ENCODE measurements around the gene DDX1. TPM values are rescaled to one million over a fixed set of nuclear protein-coding genes. Genes with fewer than 3 reads are reported as not detected.

Gene DDX1
- polyA plus RNA-seq, 2 donors = 40.8 to 70.0 TPM

GRCh38 chr2:15631883-15632282 is 40.2 kb downstream of the DDX1 start:
- H3K4me3 ChIP-seq (ENCODE audit: low read depth in 1 of 2, low read length in 2 of 2) = no peak overlapping the region
- H3K4me1 ChIP-seq (ENCODE audit: control insufficient read depth in 2 of 2, insufficient read depth in 2 of 2, low read length in 1 of 2) = no peaks in the 10 kb centered on the region
- H3K36me3 ChIP-seq (ENCODE audit: control insufficient read depth in 2 of 2, insufficient read depth in 2 of 2, low read length in 1 of 2) = peaks cover 2 to 12% of the 10 kb centered on the region in 2 donors
- no peak overlapping the region for H3K27ac ChIP-seq (ENCODE audit: low read depth in 2 of 2, low read length in 1 of 2)
- no peaks in the 10 kb centered on the region for H3K9me3 ChIP-seq (ENCODE audit: control insufficient read depth in 2 of 2, insufficient read depth in 1 of 2, low read depth in 1 of 2, low read length in 1 of 2)
- no peaks in the 10 kb centered on the region for H3K27me3 ChIP-seq (ENCODE audit: control insufficient read depth in 1 of 2, insufficient read depth in 2 of 2, low read length in 2 of 2)

GRCh38 chr2:15633043-15633970 is 41.6 kb downstream of the DDX1 start:
- Histone ChIP-seq H3K9me3 (ENCODE audit: control insufficient read depth in 2 of 2, insufficient read depth in 1 of 2, low read depth in 1 of 2, low read length in 1 of 2) (no peaks in the 10 kb centered on the region), H3K4me3 (ENCODE audit: low read depth in 1 of 2, low read length in 2 of 2) (no peak overlapping the region), H3K4me1 (ENCODE audit: control insufficient read depth in 2 of 2, insufficient read depth in 2 of 2, low read length in 1 of 2) (no peaks in the 10 kb centered on the region), H3K36me3 (ENCODE audit: control insufficient read depth in 2 of 2, insufficient read depth in 2 of 2, low read length in 1 of 2) (peaks cover 2 to 12% of the 10 kb centered on the region in 2 donors), H3K27me3 (ENCODE audit: control insufficient read depth in 1 of 2, insufficient read depth in 2 of 2, low read length in 2 of 2) (no peaks in the 10 kb centered on the region), H3K27ac (ENCODE audit: low read depth in 2 of 2, low read length in 1 of 2) (no peak overlapping the region)
- 74 to 80% methylated on average over 4 of the region's 4 CpGs for WGBS, 2 donors

GRCh38 chr2:15633971-15634346 is 42.3 kb downstream of the DDX1 start:
- 81 to 86% methylated on average over 3 of the region's 3 CpGs for WGBS, 2 donors
- Histone ChIP-seq H3K36me3 (ENCODE audit: control insufficient read depth in 2 of 2, insufficient read depth in 2 of 2, low read length in 1 of 2) (peaks cover 2 to 12% of the 10 kb centered on the region in 2 donors), H3K27me3 (ENCODE audit: control insufficient read depth in 1 of 2, insufficient read depth in 2 of 2, low read length in 2 of 2) (no peaks in the 10 kb centered on the region), H3K27ac (ENCODE audit: low read depth in 2 of 2, low read length in 1 of 2) (no peak overlapping the region), H3K9me3 (ENCODE audit: control insufficient read depth in 2 of 2, insufficient read depth in 1 of 2, low read depth in 1 of 2, low read length in 1 of 2) (no peaks in the 10 kb centered on the region), H3K4me3 (ENCODE audit: low read depth in 1 of 2, low read length in 2 of 2) (no peak overlapping the region), H3K4me1 (ENCODE audit: control insufficient read depth in 2 of 2, insufficient read depth in 2 of 2, low read length in 1 of 2) (no peaks in the 10 kb centered on the region)

GRCh38 chr2:15634846-15635490 is 43.3 kb downstream of the DDX1 start:
- 28 to 34% methylated on average over 1 of the region's 1 CpG for WGBS, 2 donors
- H3K9me3 ChIP-seq (ENCODE audit: control insufficient read depth in 2 of 2, insufficient read depth in 1 of 2, low read depth in 1 of 2, low read length in 1 of 2) = no peaks in the 10 kb centered on the region
- no peaks in the 10 kb centered on the region for H3K27me3 ChIP-seq (ENCODE audit: control insufficient read depth in 1 of 2, insufficient read depth in 2 of 2, low read length in 2 of 2)
- no peak overlapping the region for H3K27ac ChIP-seq (ENCODE audit: low read depth in 2 of 2, low read length in 1 of 2)
- H3K4me3 ChIP-seq (ENCODE audit: low read depth in 1 of 2, low read length in 2 of 2) = no peak overlapping the region
- H3K4me1 ChIP-seq (ENCODE audit: control insufficient read depth in 2 of 2, insufficient read depth in 2 of 2, low read length in 1 of 2) = no peaks in the 10 kb centered on the region
- H3K36me3 ChIP-seq (ENCODE audit: control insufficient read depth in 2 of 2, insufficient read depth in 2 of 2, low read length in 1 of 2) = peaks cover 2 to 12% of the 10 kb centered on the region in 2 donors

GRCh38 chr2:15636972-15637785 is 45.5 kb downstream of the DDX1 start:
- Histone ChIP-seq H3K27me3 (ENCODE audit: control insufficient read depth in 1 of 2, insufficient read depth in 2 of 2, low read length in 2 of 2) (no peaks in the 10 kb centered on the region), H3K4me3 (ENCODE audit: low read depth in 1 of 2, low read length in 2 of 2) (no peak overlapping the region), H3K36me3 (ENCODE audit: control insufficient read depth in 2 of 2, insufficient read depth in 2 of 2, low read length in 1 of 2) (peaks cover 2 to 12% of the 10 kb centered on the region in 2 donors), H3K27ac (ENCODE audit: low read depth in 2 of 2, low read length in 1 of 2) (no peak overlapping the region), H3K9me3 (ENCODE audit: control insufficient read depth in 2 of 2, insufficient read depth in 1 of 2, low read depth in 1 of 2, low read length in 1 of 2) (peaks cover 0 to 2% of the 10 kb centered on the region in 2 donors), H3K4me1 (ENCODE audit: control insufficient read depth in 2 of 2, insufficient read depth in 2 of 2, low read length in 1 of 2) (no peaks in the 10 kb centered on the region)
- 10 to 14% methylated on average over 6 of the region's 6 CpGs for WGBS, 2 donors

- peaks cover 2 to 6% of the 10 kb centered on the region in 2 donors for H3K36me3 ChIP-seq (ENCODE audit: control insufficient read depth in 2 of 2, insufficient read depth in 2 of 2, low read length in 1 of 2)
- H3K4me3 ChIP-seq (ENCODE audit: low read depth in 1 of 2, low read length in 2 of 2) = no peak overlapping the region
- H3K4me1 ChIP-seq (ENCODE audit: control insufficient read depth in 2 of 2, insufficient read depth in 2 of 2, low read length in 1 of 2) = no peaks in the 10 kb centered on the region
- no peak overlapping the region for H3K27ac ChIP-seq (ENCODE audit: low read depth in 2 of 2, low read length in 1 of 2)
- H3K27me3 ChIP-seq (ENCODE audit: control insufficient read depth in 1 of 2, insufficient read depth in 2 of 2, low read length in 2 of 2) = no peaks in the 10 kb centered on the region
- H3K9me3 ChIP-seq (ENCODE audit: control insufficient read depth in 2 of 2, insufficient read depth in 1 of 2, low read depth in 1 of 2, low read length in 1 of 2) = peaks cover 2 to 3% of the 10 kb centered on the region in 2 donors
These were observed 47.1 kb downstream of the DDX1 start for GRCh38 chr2:15638720-15639119.

- Histone ChIP-seq H3K27me3 (ENCODE audit: control insufficient read depth in 1 of 2, insufficient read depth in 2 of 2, low read length in 2 of 2) (no peaks in the 10 kb centered on the region), H3K4me1 (ENCODE audit: control insufficient read depth in 2 of 2, insufficient read depth in 2 of 2, low read length in 1 of 2) (no peaks in the 10 kb centered on the region), H3K27ac (ENCODE audit: low read depth in 2 of 2, low read length in 1 of 2) (no peak overlapping the region), H3K9me3 (ENCODE audit: control insufficient read depth in 2 of 2, insufficient read depth in 1 of 2, low read depth in 1 of 2, low read length in 1 of 2) (peaks cover 2 to 3% of the 10 kb centered on the region in 2 donors), H3K36me3 (ENCODE audit: control insufficient read depth in 2 of 2, insufficient read depth in 2 of 2, low read length in 1 of 2) (peaks cover 0 to 6% of the 10 kb centered on the region in 2 donors), H3K4me3 (ENCODE audit: low read depth in 1 of 2, low read length in 2 of 2) (no peak overlapping the region)
- 80 to 96% methylated on average over 12 of the region's 12 CpGs for WGBS, 2 donors
These were observed 47.9 kb downstream of the DDX1 start for GRCh38 chr2:15639323-15640251.

- Histone ChIP-seq H3K27ac (ENCODE audit: low read depth in 2 of 2, low read length in 1 of 2) (no peak overlapping the region), H3K4me1 (ENCODE audit: control insufficient read depth in 2 of 2, insufficient read depth in 2 of 2, low read length in 1 of 2) (no peaks in the 10 kb centered on the region), H3K9me3 (ENCODE audit: control insufficient read depth in 2 of 2, insufficient read depth in 1 of 2, low read depth in 1 of 2, low read length in 1 of 2) (peaks cover 2 to 3% of the 10 kb centered on the region in 2 donors), H3K27me3 (ENCODE audit: control insufficient read depth in 1 of 2, insufficient read depth in 2 of 2, low read length in 2 of 2) (no peaks in the 10 kb centered on the region), H3K4me3 (ENCODE audit: low read depth in 1 of 2, low read length in 2 of 2) (no peak overlapping the region), H3K36me3 (ENCODE audit: control insufficient read depth in 2 of 2, insufficient read depth in 2 of 2, low read length in 1 of 2) (peaks cover 0 to 6% of the 10 kb centered on the region in 2 donors)
- 47 to 53% methylated on average over 6 of the region's 6 CpGs for WGBS, 2 donors
These were observed 48.6 kb downstream of the DDX1 start for GRCh38 chr2:15640261-15640711.
